NCI-H2081 treated with DMSO at 0.1 percent for 48 hours (cell line): ENCODE data around the gene UBA6.
"Not testable (repeated sequence)": the region's sequence is repeated elsewhere in the genome, so short reads cannot be mapped to it uniquely, and the experiment has no call there.

Experiments used
- DNase-seq: peaks from one replicate; lab custom pipeline; 2025; lab: John Stamatoyannopoulos, UW

UBA6 gene

GRCh38 chr4:67660418-67660817 lies 40.5 kb downstream of the UBA6 start:
- no peak for DNase-seq

- DNase-seq: no peak
These were observed 41.9 kb downstream of the UBA6 start for GRCh38 chr4:67659065-67659464.

DNA sequence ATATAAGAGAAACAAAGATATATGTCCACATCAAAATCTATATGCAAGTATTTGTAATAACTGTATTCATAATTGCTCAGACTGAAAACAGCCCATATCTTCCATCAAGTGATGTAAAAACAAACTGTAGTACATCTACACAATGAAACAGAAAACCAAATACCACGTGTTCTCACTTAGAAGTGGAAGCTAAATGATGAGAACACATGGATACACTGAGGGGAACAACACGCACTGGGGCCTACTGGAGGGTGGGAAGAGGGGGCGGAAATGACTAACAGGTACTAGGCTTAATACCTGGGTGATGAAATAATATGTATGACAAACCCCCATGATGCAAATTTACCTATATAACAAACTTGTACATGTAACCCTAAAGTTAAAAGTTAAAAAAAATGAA lies 42.7 kb downstream of the UBA6 start:
- DNase-seq: no peak

DNA sequence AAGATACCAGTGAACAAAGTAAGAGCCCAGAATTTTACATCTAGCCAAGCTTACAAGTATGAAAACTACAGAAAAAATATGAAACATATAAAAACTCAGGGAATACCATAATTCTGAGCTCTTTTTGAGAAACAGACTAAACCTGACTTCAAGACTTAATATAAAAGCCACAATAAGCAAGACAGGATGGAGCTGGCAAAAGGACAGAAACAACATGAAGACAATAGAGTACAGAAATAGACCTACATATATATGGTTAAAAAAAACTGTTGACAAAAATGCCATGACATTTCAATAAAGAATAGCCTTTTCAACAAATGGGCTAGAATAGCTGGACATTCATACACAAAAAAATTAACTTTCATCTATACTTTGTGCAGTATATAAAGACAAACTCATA lies 49.4 kb downstream of the UBA6 start:
- no peak for DNase-seq

- DNase-seq: no peak
These were observed 62.8 kb downstream of the UBA6 start for GRCh38 chr4:67638136-67638535.

DNA sequence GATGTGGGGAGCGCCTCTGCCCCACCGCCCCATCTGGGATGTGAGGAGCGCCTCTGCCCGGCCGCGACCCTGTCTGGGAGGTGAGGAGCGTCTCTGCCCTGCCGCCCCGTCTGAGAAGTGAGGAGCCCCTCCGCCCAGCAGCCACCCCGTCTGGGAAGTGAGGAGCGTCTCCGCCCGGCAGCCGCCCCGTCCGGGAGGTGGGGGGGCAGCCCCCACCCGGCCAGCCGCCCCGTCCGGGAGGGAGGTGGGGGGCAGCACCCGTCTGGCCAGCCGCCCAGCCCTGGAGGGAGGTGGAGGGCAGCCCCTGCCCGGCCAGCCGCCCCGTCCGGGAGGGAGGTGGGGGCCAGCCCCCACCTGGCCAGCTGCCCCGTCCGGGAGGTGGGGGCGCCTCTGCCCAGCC lies 64.0 kb downstream of the UBA6 start:
- not testable (repeated sequence) for DNase-seq

- no peak for DNase-seq
These were observed 65.6 kb downstream of the UBA6 start for GRCh38 chr4:67635331-67635730.

DNA sequence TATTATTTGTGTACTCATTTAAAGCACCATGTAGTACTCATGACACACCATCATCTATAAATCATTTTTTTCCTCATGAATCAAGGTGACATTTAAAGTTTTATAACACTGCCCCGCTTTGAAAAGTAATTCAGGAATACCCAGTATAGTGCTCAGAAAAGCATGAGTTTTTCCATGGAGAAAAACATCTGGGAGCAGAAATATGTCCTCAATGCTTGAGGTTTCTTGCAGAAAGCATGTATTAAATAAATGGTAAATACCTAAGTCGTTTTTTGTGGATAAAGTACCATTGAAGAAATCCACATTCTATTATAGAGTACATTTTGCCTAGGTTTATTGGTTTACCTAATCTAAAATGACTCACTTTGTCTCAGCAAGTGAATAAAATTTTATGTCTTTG lies 66.2 kb downstream of the UBA6 start:
- DNase-seq: no peak

DNA sequence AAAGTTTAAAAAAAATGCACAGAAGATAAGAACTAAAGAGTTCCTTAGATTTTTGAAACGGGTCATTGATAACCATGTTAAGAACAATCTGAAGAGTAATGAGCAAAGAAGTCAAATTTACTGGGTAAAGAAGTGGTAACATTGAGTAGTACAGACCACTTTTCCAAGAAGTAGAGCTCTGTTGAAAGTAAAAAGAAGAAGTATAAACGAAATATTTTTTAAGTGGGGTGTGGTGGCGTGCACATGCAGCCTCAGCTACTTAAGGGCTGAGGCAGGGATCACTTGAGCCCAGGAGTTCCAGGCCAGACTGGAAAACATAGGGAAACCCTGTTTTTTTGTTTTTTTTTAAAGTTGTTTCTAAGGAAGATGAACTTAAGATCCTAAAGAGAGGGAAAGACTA lies 68.5 kb downstream of the UBA6 start:
- DNase-seq: no peak

DNA sequence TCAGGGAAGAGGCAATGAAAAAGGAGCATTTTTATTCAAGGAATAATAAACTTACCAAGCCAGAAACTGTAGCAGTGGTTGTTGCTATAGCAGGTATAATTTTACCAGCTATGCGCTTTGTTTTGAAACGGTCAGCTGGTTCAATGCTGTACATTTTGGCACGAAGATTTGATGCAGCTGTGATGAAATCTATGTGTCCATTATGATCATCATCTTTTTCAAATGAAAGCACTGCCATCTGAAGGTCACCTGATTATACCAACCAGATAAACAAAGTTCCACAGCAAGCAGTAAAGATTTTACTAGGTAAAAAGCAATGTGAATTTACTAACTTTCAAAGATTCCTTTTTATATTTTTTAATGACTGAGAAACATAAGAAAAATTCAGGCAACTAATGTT lies 76.0 kb downstream of the UBA6 start:
- no peak for DNase-seq

DNA sequence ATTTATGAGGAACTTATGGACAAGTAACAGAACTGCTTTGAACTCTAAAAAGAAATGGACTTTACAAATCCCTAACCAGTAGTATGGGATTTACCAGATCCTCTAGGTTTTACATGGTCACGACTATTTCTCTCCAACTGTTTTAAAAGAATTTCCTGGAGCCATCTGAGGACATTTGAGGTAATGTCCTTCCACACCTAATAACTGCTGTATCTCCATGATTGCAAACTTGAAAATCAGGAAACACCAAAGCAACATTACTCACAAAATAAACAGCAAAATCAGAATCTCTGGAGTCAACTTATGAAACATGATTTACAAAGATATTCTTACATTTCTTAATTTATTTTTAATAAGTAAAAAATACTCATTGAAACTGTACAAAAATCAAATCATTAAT lies 84.5 kb downstream of the UBA6 start:
- no peak for DNase-seq

DNA sequence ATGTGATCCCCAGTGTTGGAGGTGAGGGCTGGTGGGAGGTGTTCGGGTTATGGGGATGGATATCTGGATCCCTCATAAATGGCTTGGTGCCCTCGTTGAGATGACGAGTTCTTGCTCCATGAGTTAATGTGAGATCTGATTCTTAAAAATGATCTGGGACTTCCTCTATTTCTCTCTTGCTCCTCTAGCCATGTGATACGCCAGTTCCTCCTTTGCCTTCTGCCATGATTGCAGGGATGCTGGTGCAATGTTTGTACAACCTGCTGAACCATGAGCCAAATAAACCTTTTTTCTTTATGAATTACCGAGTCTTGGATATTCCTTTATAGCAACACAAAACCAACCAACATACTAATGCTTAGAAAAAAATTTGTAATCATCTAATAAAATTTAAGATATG lies 85.8 kb downstream of the UBA6 start:
- DNase-seq: no peak

DNA sequence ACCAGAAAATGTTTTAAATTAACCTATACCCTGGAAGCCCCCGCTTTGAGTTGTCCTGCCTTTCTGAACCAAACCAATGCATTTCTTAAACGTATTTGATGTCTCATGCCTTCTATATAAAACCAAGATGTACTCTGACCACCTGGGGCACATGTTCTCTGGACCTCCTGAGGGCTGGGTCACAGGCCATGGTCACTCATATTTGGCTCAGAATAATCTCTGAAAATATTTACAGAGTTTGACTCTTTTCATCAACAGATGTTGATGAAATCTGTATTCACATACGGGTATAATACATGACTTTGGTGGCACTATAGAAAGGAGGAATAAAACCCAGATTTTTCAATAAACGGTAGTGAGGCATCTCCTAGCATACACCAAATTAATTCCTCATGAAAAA lies 86.8 kb downstream of the UBA6 start:
- DNase-seq: no peak

DNA sequence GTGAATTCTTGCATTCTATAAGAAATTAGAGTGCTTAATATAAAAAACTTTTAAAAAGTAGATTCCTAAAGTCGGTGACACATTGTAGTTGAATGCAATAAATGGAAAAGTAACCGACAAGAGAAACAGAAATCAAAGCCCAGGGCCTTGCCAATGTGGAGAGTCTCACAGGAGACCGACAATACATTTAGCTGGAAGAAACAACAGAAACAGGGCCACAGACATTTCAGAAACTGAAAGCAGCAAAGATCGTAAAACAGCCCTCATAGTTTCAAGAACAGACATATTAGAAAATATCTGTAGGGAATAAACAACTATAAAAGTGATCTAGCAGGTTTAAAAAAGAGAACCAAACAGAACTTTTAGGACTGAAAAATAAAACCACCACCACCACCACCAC lies 92.9 kb downstream of the UBA6 start:
- DNase-seq: no peak

- DNase-seq: no peak
These were observed 96.2 kb downstream of the UBA6 start for GRCh38 chr4:67604749-67605148.

GRCh38 chr4:67604029-67604381 lies 97.0 kb downstream of the UBA6 start:
- no peak for DNase-seq

GRCh38 chr4:67603310-67604028 lies 97.5 kb downstream of the UBA6 start:
- DNase-seq: no peak

- DNase-seq: no peak
These were observed 107.2 kb downstream of the UBA6 start for GRCh38 chr4:67593741-67594175.

GRCh38 chr4:67587156-67587555 lies 113.8 kb downstream of the UBA6 start:
- DNase-seq: no peak

DNA sequence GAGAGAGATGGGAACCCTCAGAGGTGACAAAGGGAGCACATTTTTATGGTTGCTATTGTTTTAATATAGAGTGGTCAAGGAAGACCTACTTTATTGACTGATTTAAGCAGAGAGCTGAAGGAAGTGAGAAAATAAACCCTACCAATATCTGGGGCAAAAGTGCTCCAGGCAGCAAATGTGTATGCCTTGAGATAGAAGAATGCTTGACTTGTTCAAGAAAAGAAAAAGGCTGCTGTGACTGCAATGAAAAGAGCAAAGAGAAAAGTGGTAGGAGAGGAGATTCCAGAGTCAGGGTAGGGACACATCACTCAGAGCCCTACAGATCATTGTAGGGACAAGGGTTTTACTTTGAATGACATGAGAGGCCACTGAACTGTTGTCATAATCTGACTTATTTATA lies 116.5 kb downstream of the UBA6 start:
- no peak for DNase-seq

GRCh38 chr4:67581913-67582312 lies 119.0 kb downstream of the UBA6 start:
- DNase-seq: no peak

GRCh38 chr4:67581208-67581857 lies 119.6 kb downstream of the UBA6 start:
- no peak for DNase-seq

GRCh38 chr4:67580577-67580976 lies 120.4 kb downstream of the UBA6 start:
- no peak for DNase-seq

DNA sequence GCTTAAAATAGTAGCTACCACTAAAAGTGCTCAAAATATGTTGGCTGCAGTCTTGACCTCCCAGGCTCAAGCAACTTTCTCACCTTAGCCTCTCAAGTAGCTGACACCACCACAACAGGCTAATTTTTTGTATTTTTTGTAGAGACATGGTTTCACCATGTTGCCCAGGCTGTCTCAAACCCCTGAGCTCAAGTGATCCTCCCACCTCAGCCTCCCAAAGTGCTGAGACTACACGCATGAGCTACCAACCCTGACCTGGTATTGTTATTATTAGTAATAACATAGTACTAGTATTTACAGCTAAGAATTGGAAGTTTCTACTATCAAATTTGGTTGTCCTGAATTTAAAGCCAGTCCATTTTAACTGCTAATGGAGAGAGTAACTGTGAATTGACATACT lies 124.4 kb downstream of the UBA6 start:
- DNase-seq: no peak
